OCI-LY1 (cell line): ENCODE data around the gene AAK1.

ENCODE experiments used
- CTCF ChIP-seq: fragments of 200-600 bp; sonication (generic), shearing (Covaris generic); IDR thresholded peaks from 2 replicates; pipeline ENCODE4 v1.5.1; 2017; ENCODE audit warnings: mild to moderate bottlenecking, antibody characterized with exemption, low read length, moderate library complexity, mixed read lengths
- EZH2 ChIP-seq: fragments of 200-600 bp; sonication (generic), shearing (Covaris generic); IDR thresholded peaks from 2 replicates; pipeline ENCODE4 v1.8.0; 2017; ENCODE audit warnings: borderline replicate concordance, mixed run types, mild to moderate bottlenecking, antibody characterized with exemption, low read length, moderate library complexity, mixed read lengths

GRCh38 chr2:69564604-69565003, 78.9 kb downstream of the AAK1 start:
- TF ChIP-seq CTCF (no peak), EZH2 (no peak)
